ENCODE measurements around the gene ELAVL2.

DNA sequence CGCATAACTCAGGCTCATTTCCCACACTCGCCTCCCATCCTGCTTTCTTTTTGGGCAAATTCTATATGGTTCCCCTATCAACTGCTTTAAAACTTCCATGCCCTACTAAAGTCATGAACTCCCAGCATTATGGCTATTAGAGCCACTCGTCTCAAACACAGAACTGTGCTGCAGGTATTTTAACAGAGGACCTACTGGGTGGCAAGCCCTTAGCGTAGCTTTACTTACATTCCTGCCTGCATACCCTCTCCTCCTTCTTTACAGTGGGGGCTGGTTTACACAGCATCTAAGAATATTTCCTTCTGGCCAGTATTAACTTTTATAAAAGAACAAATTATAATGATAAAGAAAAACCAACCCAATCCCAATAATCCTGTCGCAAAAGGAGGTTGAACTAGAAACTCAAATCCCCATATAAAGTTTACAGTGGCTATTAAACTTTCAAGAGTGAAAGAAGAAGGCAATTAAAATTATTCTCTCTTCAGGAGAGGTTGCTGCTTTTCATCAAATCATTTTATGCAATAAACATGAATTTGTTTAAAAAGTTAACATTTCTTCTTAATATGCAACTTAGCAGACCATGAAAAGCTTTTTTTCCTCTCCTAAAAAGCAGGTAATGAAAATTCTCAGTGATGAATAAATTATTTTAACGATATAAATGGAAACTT is 100.6 kb downstream of the ELAVL2 start:
- TF ChIP-seq RCOR1 (IDR thresholded peaks at IDR 0.05; ENCODE audit: low read depth, low read length) (no peak), CHD4 (IDR thresholded peaks at IDR 0.05; ENCODE audit: borderline replicate concordance) (no peak), CEBPB (IDR thresholded peaks at IDR 0.05) (no peak), POLR2A (IDR thresholded peaks at IDR 0.05; ENCODE audit: low read length) (no peak), RARB (CRISPR knock-in tag; IDR thresholded peaks at IDR 0.05) (no peak), PHF8 (IDR thresholded peaks at IDR 0.05; ENCODE audit: borderline replicate concordance, low read depth) (no peak), JUNB (IDR thresholded peaks at IDR 0.05) (no peak)
- TF ChIP-seq, protein P1, sequence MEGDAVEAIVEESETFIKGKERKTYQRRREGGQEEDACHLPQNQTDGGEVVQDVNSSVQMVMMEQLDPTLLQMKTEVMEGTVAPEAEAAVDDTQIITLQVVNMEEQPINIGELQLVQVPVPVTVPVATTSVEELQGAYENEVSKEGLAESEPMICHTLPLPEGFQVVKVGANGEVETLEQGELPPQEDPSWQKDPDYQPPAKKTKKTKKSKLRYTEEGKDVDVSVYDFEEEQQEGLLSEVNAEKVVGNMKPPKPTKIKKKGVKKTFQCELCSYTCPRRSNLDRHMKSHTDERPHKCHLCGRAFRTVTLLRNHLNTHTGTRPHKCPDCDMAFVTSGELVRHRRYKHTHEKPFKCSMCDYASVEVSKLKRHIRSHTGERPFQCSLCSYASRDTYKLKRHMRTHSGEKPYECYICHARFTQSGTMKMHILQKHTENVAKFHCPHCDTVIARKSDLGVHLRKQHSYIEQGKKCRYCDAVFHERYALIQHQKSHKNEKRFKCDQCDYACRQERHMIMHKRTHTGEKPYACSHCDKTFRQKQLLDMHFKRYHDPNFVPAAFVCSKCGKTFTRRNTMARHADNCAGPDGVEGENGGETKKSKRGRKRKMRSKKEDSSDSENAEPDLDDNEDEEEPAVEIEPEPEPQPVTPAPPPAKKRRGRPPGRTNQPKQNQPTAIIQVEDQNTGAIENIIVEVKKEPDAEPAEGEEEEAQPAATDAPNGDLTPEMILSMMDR (IDR thresholded peaks at IDR 0.05), result no peak
- TF ChIP-seq, protein P2, sequence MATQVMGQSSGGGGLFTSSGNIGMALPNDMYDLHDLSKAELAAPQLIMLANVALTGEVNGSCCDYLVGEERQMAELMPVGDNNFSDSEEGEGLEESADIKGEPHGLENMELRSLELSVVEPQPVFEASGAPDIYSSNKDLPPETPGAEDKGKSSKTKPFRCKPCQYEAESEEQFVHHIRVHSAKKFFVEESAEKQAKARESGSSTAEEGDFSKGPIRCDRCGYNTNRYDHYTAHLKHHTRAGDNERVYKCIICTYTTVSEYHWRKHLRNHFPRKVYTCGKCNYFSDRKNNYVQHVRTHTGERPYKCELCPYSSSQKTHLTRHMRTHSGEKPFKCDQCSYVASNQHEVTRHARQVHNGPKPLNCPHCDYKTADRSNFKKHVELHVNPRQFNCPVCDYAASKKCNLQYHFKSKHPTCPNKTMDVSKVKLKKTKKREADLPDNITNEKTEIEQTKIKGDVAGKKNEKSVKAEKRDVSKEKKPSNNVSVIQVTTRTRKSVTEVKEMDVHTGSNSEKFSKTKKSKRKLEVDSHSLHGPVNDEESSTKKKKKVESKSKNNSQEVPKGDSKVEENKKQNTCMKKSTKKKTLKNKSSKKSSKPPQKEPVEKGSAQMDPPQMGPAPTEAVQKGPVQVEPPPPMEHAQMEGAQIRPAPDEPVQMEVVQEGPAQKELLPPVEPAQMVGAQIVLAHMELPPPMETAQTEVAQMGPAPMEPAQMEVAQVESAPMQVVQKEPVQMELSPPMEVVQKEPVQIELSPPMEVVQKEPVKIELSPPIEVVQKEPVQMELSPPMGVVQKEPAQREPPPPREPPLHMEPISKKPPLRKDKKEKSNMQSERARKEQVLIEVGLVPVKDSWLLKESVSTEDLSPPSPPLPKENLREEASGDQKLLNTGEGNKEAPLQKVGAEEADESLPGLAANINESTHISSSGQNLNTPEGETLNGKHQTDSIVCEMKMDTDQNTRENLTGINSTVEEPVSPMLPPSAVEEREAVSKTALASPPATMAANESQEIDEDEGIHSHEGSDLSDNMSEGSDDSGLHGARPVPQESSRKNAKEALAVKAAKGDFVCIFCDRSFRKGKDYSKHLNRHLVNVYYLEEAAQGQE (IDR thresholded peaks at IDR 0.05), result no peak
- TF ChIP-seq, protein P3, sequence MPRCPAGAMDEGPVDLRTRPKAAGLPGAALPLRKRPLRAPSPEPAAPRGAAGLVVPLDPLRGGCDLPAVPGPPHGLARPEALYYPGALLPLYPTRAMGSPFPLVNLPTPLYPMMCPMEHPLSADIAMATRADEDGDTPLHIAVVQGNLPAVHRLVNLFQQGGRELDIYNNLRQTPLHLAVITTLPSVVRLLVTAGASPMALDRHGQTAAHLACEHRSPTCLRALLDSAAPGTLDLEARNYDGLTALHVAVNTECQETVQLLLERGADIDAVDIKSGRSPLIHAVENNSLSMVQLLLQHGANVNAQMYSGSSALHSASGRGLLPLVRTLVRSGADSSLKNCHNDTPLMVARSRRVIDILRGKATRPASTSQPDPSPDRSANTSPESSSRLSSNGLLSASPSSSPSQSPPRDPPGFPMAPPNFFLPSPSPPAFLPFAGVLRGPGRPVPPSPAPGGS (IDR thresholded peaks at IDR 0.05), result no peak
